Brain microvascular endothelial cell (primary cell): ENCODE measurements around the gene TGM6.

ENCODE experiments used
- DNase-seq: peaks from one replicate; pipeline ENCODE4 v3.0.0-alpha.2; 2020
- H3K27ac ChIP-seq: fragments of 250-450 bp; sonication (Bioruptor Pico); 2 replicates; pipeline ENCODE4 v1.5.1; 2020; ENCODE audit warnings: mild to moderate bottlenecking, moderate library complexity
- H3K27me3 ChIP-seq: fragments of 250-450 bp; sonication (Bioruptor Pico); replicated peaks from 2 replicates; pipeline ENCODE4 v1.5.1; 2020; ENCODE audit warnings: mild to moderate bottlenecking
- H3K36me3 ChIP-seq: fragments of 250-450 bp; sonication (Bioruptor Pico); replicated peaks from 2 replicates; pipeline ENCODE4 v1.5.1; 2020; ENCODE audit warnings: mild to moderate bottlenecking
- H3K4me3 ChIP-seq: 2 replicates; pipeline ENCODE4 v1.5.1; 2011; ENCODE audit warnings: low read depth, mild to moderate bottlenecking, control low read depth, low read length, moderate library complexity
- CTCF ChIP-seq: IDR thresholded peaks from 2 replicates; pipeline ENCODE4 v1.5.1; 2011; ENCODE audit warnings: low read depth, mild to moderate bottlenecking, moderate library complexity, low read length, control low read depth, inconsistent platforms; ENCODE audit errors: missing control alignments
- in situ Hi-C: cut with HindIII; loops from 2 replicates; pipeline ENCODE4 v1.10.0; 2017; ENCODE audit warnings: low sequenced_read_pairs, low pct_ligation_motif_present

The TGM6 gene

GRCh38 chr20:2374346-2375125 is 6.2 kb upstream of the TGM6 start:
- no peak overlapping the region for H3K4me3 ChIP-seq
- H3K36me3 ChIP-seq = no peaks in the 10 kb centered on the region
- DNase-seq = no peak
- no peak for TF ChIP-seq CTCF
- in situ Hi-C loops = no loop called here
- H3K27me3 ChIP-seq = no peaks in the 10 kb centered on the region
- H3K27ac ChIP-seq = no peak overlapping the region

- TF ChIP-seq CTCF = no peak
- no peak overlapping the region for H3K27ac ChIP-seq
- DNase-seq = no peak
- in situ Hi-C loops = no loop called here
- no peaks in the 10 kb centered on the region for H3K36me3 ChIP-seq
- H3K4me3 ChIP-seq = no peak overlapping the region
- H3K27me3 ChIP-seq = no peaks in the 10 kb centered on the region
Measured at GRCh38 chr20:2378893-2379292, 1.8 kb upstream of the TGM6 start.

- in situ Hi-C loops = no loop called here
- H3K27ac ChIP-seq = no peak overlapping the region
- H3K27me3 ChIP-seq = no peaks in the 10 kb centered on the region
- H3K36me3 ChIP-seq = no peaks in the 10 kb centered on the region
- no peak for DNase-seq
- H3K4me3 ChIP-seq = no peak overlapping the region
- TF ChIP-seq CTCF = no peak
Measured at GRCh38 chr20:2379511-2380229, 1.0 kb upstream of the TGM6 start.

GRCh38 chr20:2381303-2381702 is 602 bp downstream of the TGM6 start:
- DNase-seq = no peak
- in situ Hi-C loops = no loop called here
- Histone ChIP-seq H3K27me3 (no peaks in the 10 kb centered on the region), H3K27ac (no peak overlapping the region), H3K4me3 (no peak overlapping the region), H3K36me3 (no peaks in the 10 kb centered on the region)
- TF ChIP-seq CTCF = no peak

- no peaks in the 10 kb centered on the region for H3K36me3 ChIP-seq
- no peak overlapping the region for H3K27ac ChIP-seq
- in situ Hi-C loops = no loop called here
- DNase-seq = no peak
- TF ChIP-seq CTCF = no peak
- H3K27me3 ChIP-seq = no peaks in the 10 kb centered on the region
- no peak overlapping the region for H3K4me3 ChIP-seq
Measured at GRCh38 chr20:2382833-2383232, 2.1 kb downstream of the TGM6 start.

GRCh38 chr20:2385026-2385425 is 4.3 kb downstream of the TGM6 start:
- Histone ChIP-seq H3K27me3 (no peaks in the 10 kb centered on the region), H3K4me3 (no peak overlapping the region), H3K27ac (no peak overlapping the region), H3K36me3 (no peaks in the 10 kb centered on the region)
- in situ Hi-C loops = no loop called here
- no peak for DNase-seq
- no peak for TF ChIP-seq CTCF
